ES-I3 (cell line): ENCODE measurements around the gene GCKR.
"Not testable (repeated sequence)": the region's sequence is repeated elsewhere in the genome, so short reads cannot be mapped to it uniquely, and the experiment has no call there.

ENCODE experiments used
- H3K36me3 ChIP-seq: 2 replicates; pipeline ENCODE4 v1.6.1; 2013; ENCODE audit warnings: mild to moderate bottlenecking, low read length, control low read depth, moderate library complexity; ENCODE audit not compliant: insufficient read depth
- H3K4me1 ChIP-seq: 2 replicates; pipeline ENCODE4 v1.6.1; 2013; ENCODE audit warnings: mild to moderate bottlenecking, control low read depth, low read length; ENCODE audit not compliant: insufficient read depth
- H3K9ac ChIP-seq: 2 replicates; pipeline ENCODE4 v1.6.1; 2013; ENCODE audit warnings: low read depth, mild to moderate bottlenecking, low read length, moderate library complexity
- H3K9me3 ChIP-seq: 2 replicates; pipeline ENCODE4 v1.6.1; 2013; ENCODE audit warnings: mild to moderate bottlenecking, low read length, moderate library complexity; ENCODE audit not compliant: control insufficient read depth, insufficient read depth

Gene GCKR

GRCh38 chr2:27537287-27537686 lies 40.6 kb downstream of the GCKR start:
- Histone ChIP-seq H3K9me3 (no peaks in the 10 kb centered on the region), H3K9ac (no peak overlapping the region), H3K4me1 (no peaks in the 10 kb centered on the region), H3K36me3 (no peaks in the 10 kb centered on the region)

GRCh38 chr2:27538839-27539450 lies 42.3 kb downstream of the GCKR start:
- not testable (repeated sequence) for H3K9me3 ChIP-seq, H3K9ac ChIP-seq, H3K4me1 ChIP-seq, H3K36me3 ChIP-seq

- not testable (repeated sequence) for H3K4me1 ChIP-seq, H3K9ac ChIP-seq, H3K36me3 ChIP-seq
Observed at GRCh38 chr2:27539649-27540048, 43.0 kb downstream of the GCKR start.

GRCh38 chr2:27544143-27544821 lies 47.6 kb downstream of the GCKR start:
- H3K4me1 ChIP-seq = no peaks in the 10 kb centered on the region
- H3K9me3 ChIP-seq = no peaks in the 10 kb centered on the region
- no peaks in the 10 kb centered on the region for H3K36me3 ChIP-seq
- no peak overlapping the region for H3K9ac ChIP-seq

More at GRCh38 chr2:27539649-27540048, 43.0 kb downstream of the GCKR start:
- H3K9me3 ChIP-seq = not testable (repeated sequence)

- Histone ChIP-seq H3K4me1 (no peaks in the 10 kb centered on the region), H3K9ac (no peak overlapping the region), H3K9me3 (no peaks in the 10 kb centered on the region), H3K36me3 (no peaks in the 10 kb centered on the region)
Observed at GRCh38 chr2:27545348-27546141, 48.9 kb downstream of the GCKR start.

- Histone ChIP-seq H3K36me3 (no peaks in the 10 kb centered on the region), H3K9ac (no peak overlapping the region), H3K9me3 (no peaks in the 10 kb centered on the region), H3K4me1 (no peaks in the 10 kb centered on the region)
Observed at GRCh38 chr2:27549303-27549702, 52.7 kb downstream of the GCKR start.

GRCh38 chr2:27551514-27551913 lies 54.9 kb downstream of the GCKR start:
- Histone ChIP-seq H3K36me3 (no peaks in the 10 kb centered on the region), H3K9me3 (no peaks in the 10 kb centered on the region), H3K4me1 (no peaks in the 10 kb centered on the region), H3K9ac (no peak overlapping the region)

GRCh38 chr2:27552941-27553340 lies 56.3 kb downstream of the GCKR start:
- H3K4me1 ChIP-seq = no peaks in the 10 kb centered on the region
- no peak overlapping the region for H3K9ac ChIP-seq
- H3K36me3 ChIP-seq = no peaks in the 10 kb centered on the region
- no peaks in the 10 kb centered on the region for H3K9me3 ChIP-seq

- not testable (repeated sequence) for H3K9ac ChIP-seq, H3K9me3 ChIP-seq, H3K36me3 ChIP-seq, H3K4me1 ChIP-seq
Observed at GRCh38 chr2:27554451-27554850, 57.8 kb downstream of the GCKR start.

- Histone ChIP-seq H3K4me1 (no peaks in the 10 kb centered on the region), H3K36me3 (no peaks in the 10 kb centered on the region), H3K9me3 (no peaks in the 10 kb centered on the region), H3K9ac (no peak overlapping the region)
Observed at GRCh38 chr2:27559228-27559627, 62.6 kb downstream of the GCKR start.

- Histone ChIP-seq H3K36me3 (no peaks in the 10 kb centered on the region), H3K9me3 (no peaks in the 10 kb centered on the region), H3K9ac (no peak overlapping the region), H3K4me1 (no peaks in the 10 kb centered on the region)
Observed at GRCh38 chr2:27561060-27561459, 64.4 kb downstream of the GCKR start.

GRCh38 chr2:27566628-27567027 lies 70.0 kb downstream of the GCKR start:
- Histone ChIP-seq H3K9me3 (no peaks in the 10 kb centered on the region), H3K9ac (no peak overlapping the region), H3K4me1 (no peaks in the 10 kb centered on the region), H3K36me3 (no peaks in the 10 kb centered on the region)

- Histone ChIP-seq H3K9ac (no peak overlapping the region), H3K9me3 (no peaks in the 10 kb centered on the region; the same call in 1 of the 2 replicates), H3K4me1 (no peaks in the 10 kb centered on the region), H3K36me3 (no peaks in the 10 kb centered on the region)
Observed at GRCh38 chr2:27569398-27569797, 72.8 kb downstream of the GCKR start.

GRCh38 chr2:27571197-27571596 lies 74.6 kb downstream of the GCKR start:
- Histone ChIP-seq H3K9me3 (no peaks in the 10 kb centered on the region; the same call in 1 of the 2 replicates), H3K36me3 (no peaks in the 10 kb centered on the region), H3K4me1 (no peaks in the 10 kb centered on the region), H3K9ac (no peak overlapping the region)

GRCh38 chr2:27571681-27572080 lies 75.0 kb downstream of the GCKR start:
- no peaks in the 10 kb centered on the region for H3K4me1 ChIP-seq
- H3K9ac ChIP-seq = no peak overlapping the region
- no peaks in the 10 kb centered on the region for H3K36me3 ChIP-seq
- H3K9me3 ChIP-seq = no peaks in the 10 kb centered on the region; the same call in 1 of the 2 replicates
